NCI-H345 (cell line): ENCODE measurements around the gene TSPYL6.
"Not testable (repeated sequence)": the region's sequence is repeated elsewhere in the genome, so short reads cannot be mapped to it uniquely, and the experiment has no call there.

Source experiments
- DNase-seq: peaks from one replicate; lab custom pipeline; 2025; lab: John Stamatoyannopoulos, UW

TSPYL6 gene

GRCh38 chr2:54256091-54256694 lies at the start of gene TSPYL6:
Gene TSPYL6 (minus strand): TSS chr2:54256229. CDS start chr2:54256151, 78 bp downstream.
- no peak for DNase-seq

GRCh38 chr2:54303631-54304030 lies 47.6 kb upstream of the TSPYL6 start:
- no peak for DNase-seq

- no peak for DNase-seq
These were observed 42.5 kb upstream of the TSPYL6 start for GRCh38 chr2:54298514-54298913.

GRCh38 chr2:54295911-54296310 lies 39.9 kb upstream of the TSPYL6 start:
- DNase-seq, result no peak

GRCh38 chr2:54294665-54295064 lies 38.6 kb upstream of the TSPYL6 start:
- not testable (repeated sequence) for DNase-seq

GRCh38 chr2:54290356-54291025 lies 34.5 kb upstream of the TSPYL6 start:
- no peak for DNase-seq

GRCh38 chr2:54289917-54290316 lies 33.9 kb upstream of the TSPYL6 start:
- DNase-seq, result no peak

- no peak for DNase-seq
These were observed 31.5 kb upstream of the TSPYL6 start for GRCh38 chr2:54287532-54287931.

- no peak for DNase-seq
These were observed 29.4 kb upstream of the TSPYL6 start for GRCh38 chr2:54285451-54285850.

- DNase-seq, result no peak
These were observed 28.8 kb upstream of the TSPYL6 start for GRCh38 chr2:54284826-54285225.

GRCh38 chr2:54279385-54279784 lies 23.4 kb upstream of the TSPYL6 start:
- no peak for DNase-seq

GRCh38 chr2:54275541-54275940 lies 19.5 kb upstream of the TSPYL6 start:
- DNase-seq, result no peak

- DNase-seq, result no peak
These were observed 18.8 kb upstream of the TSPYL6 start for GRCh38 chr2:54274781-54275242.

GRCh38 chr2:54271843-54272627 lies 16.0 kb upstream of the TSPYL6 start:
- DNase-seq, result no peak

- DNase-seq, result no peak
These were observed 15.2 kb upstream of the TSPYL6 start for GRCh38 chr2:54271189-54271588.

- DNase-seq, result no peak
These were observed 11.5 kb upstream of the TSPYL6 start for GRCh38 chr2:54267577-54267976.

GRCh38 chr2:54265081-54265480 lies 9.1 kb upstream of the TSPYL6 start:
- DNase-seq, result not testable (repeated sequence)

- no peak for DNase-seq
These were observed 6.2 kb upstream of the TSPYL6 start for GRCh38 chr2:54262015-54262765.

- no peak for DNase-seq
These were observed 5.5 kb upstream of the TSPYL6 start for GRCh38 chr2:54261537-54261936.

- DNase-seq, result no peak
These were observed 4.2 kb upstream of the TSPYL6 start for GRCh38 chr2:54260241-54260595.

GRCh38 chr2:54259413-54260240 lies 3.6 kb upstream of the TSPYL6 start:
- DNase-seq, result no peak
